ENCODE results near the gene TMEM120B. TPM values are rescaled to one million over a fixed set of nuclear protein-coding genes. Genes with fewer than 3 reads are reported as not detected.

TMEM120B gene
- total and polyA plus RNA-seq, 5 experiments from 2014 or later = 2.1 to 14.4 (median 2.5) TPM

GRCh38 chr12:121802843-121803698 lies 90.5 kb downstream of the TMEM120B start:
- no peaks in the 10 kb centered on the region for H3K27me3 Mint-ChIP-seq
- H3K4me1 Mint-ChIP-seq = peaks cover 34 to 43% (median 37%) of the 10 kb centered on the region in 4 donors
- POLR2A ChIA-PET = interaction anchor here (0.6 to 37.3 kb wide), 17 partner anchors 2 to 423 kb away, joined by 3 to 2517 read pairs (median 7); partner anchors contain the start of genes PSMD9, RHOF, SETD1B and TMEM120B

GRCh38 chr12:121803861-121804416 lies 91.4 kb downstream of the TMEM120B start, which contains the start of gene SETD1B:
TSS of gene SETD1B (plus strand) at chr12:121804009. CDS start at chr12:121804738, 729 bp downstream.
- Mint-ChIP-seq H3K36me3 (peaks cover 4 to 31% (median 5%) of the 10 kb centered on the region in 3 donors), H3K4me1 (peaks cover 25 to 42% (median 35%) of the 10 kb centered on the region in 4 donors), H3K27ac (peak within 1 kb of the TSS; percentile 99 to 100 (median 99)), H3K9me3 (peaks cover 0 to 2% (median 0%) of the 10 kb centered on the region in 9 donors), H3K27me3 (no peaks in the 10 kb centered on the region), H3K4me3 (peak within 1 kb of the TSS; percentile 92 to 100 (median 99))
- POLR2A ChIA-PET = interaction anchor here (0.6 to 37.3 kb wide), 12 partner anchors 1 to 675 kb away, joined by 3 to 2517 read pairs (median 4); partner anchors contain the start of genes MLXIP, PSMD9, RHOF and SETD1B
- ATAC-seq (peak in 1 of 2 donors; percentile 4), DNase-seq (peak; percentile 37 to 74 (median 56))

More at GRCh38 chr12:121802843-121803698, 90.5 kb downstream of the TMEM120B start:
- Mint-ChIP-seq H3K36me3 (peaks cover 5 to 30% (median 6%) of the 10 kb centered on the region in 3 donors), H3K9me3 (peaks cover 0 to 2% (median 0%) of the 10 kb centered on the region in 9 donors), H3K4me3 (peak overlapping the region; percentile 90 to 100 (median 96)), H3K27ac (peak overlapping the region; percentile 99 to 100 (median 99))
- DNase-seq (peak; percentile 79 to 96 (median 90)), ATAC-seq (peak; percentile 51 to 55)

- peak overlapping the region; percentile 89 to 100 (median 98) for H3K27ac Mint-ChIP-seq
- peaks cover 0 to 2% (median 0%) of the 10 kb centered on the region in 9 donors for H3K9me3 Mint-ChIP-seq
- peak overlapping the region; percentile 92 to 100 (median 97) for H3K4me3 Mint-ChIP-seq
- no peaks in the 10 kb centered on the region for H3K27me3 Mint-ChIP-seq
- ATAC-seq (peak; percentile 6 to 7), DNase-seq (peak; percentile 54 to 82 (median 66))
- H3K36me3 Mint-ChIP-seq = peaks cover 5 to 31% (median 10%) of the 10 kb centered on the region in 3 donors
- H3K4me1 Mint-ChIP-seq = peaks cover 21 to 41% (median 36%) of the 10 kb centered on the region in 4 donors
- POLR2A ChIA-PET = interaction anchor here (0.6 to 37.3 kb wide), 13 partner anchors 0 to 676 kb away, joined by 3 to 2517 read pairs (median 3); partner anchors contain the start of genes MLXIP, PSMD9, RHOF and SETD1B
Measured at GRCh38 chr12:121804417-121805111, 92.0 kb downstream of the TMEM120B start.

GRCh38 chr12:121805171-121806008 lies 92.8 kb downstream of the TMEM120B start:
- H3K36me3 Mint-ChIP-seq = peaks cover 5 to 35% (median 12%) of the 10 kb centered on the region in 3 donors
- DNase-seq (peak in 2 of 10 donors; percentile 35 to 47), ATAC-seq (no peak)
- H3K4me1 Mint-ChIP-seq = peaks cover 21 to 46% (median 41%) of the 10 kb centered on the region in 4 donors
- H3K27ac Mint-ChIP-seq = peak overlapping the region; percentile 89 to 100 (median 98)
- peak overlapping the region; percentile 92 to 100 (median 98) for H3K4me3 Mint-ChIP-seq
- peaks cover 0 to 2% (median 0%) of the 10 kb centered on the region in 9 donors for H3K9me3 Mint-ChIP-seq
- POLR2A ChIA-PET = interaction anchor here (0.6 to 37.3 kb wide), 8 partner anchors 1 to 1313 kb away, joined by 3 to 2517 read pairs (median 6); partner anchors contain the start of genes PSMD9, RHOF and SETD1B
- no peaks in the 10 kb centered on the region for H3K27me3 Mint-ChIP-seq

GRCh38 chr12:121806009-121806545 lies 93.5 kb downstream of the TMEM120B start:
- Mint-ChIP-seq H3K4me1 (peaks cover 25 to 52% (median 47%) of the 10 kb centered on the region in 4 donors), H3K9me3 (peaks cover 0 to 2% (median 0%) of the 10 kb centered on the region in 9 donors), H3K27me3 (no peaks in the 10 kb centered on the region), H3K36me3 (peaks cover 5 to 40% (median 12%) of the 10 kb centered on the region in 3 donors), H3K4me3 (peak overlapping the region; percentile 92 to 100 (median 98)), H3K27ac (peak overlapping the region; percentile 89 to 100 (median 97))
- POLR2A ChIA-PET = interaction anchor here (0.6 to 37.3 kb wide), 10 partner anchors 9 to 175 kb away, joined by 3 to 2517 read pairs (median 6); partner anchors contain the start of genes PSMD9, RHOF and SETD1B
- peak; percentile 25 to 29 for ATAC-seq
- DNase-seq = peak in 7 of 10 donors; percentile 42 to 84 (median 68)

GRCh38 chr12:121806546-121807423 lies 94.2 kb downstream of the TMEM120B start:
- Mint-ChIP-seq H3K36me3 (peaks cover under 1 to 38% (median 12%) of the 10 kb centered on the region in 3 donors), H3K4me1 (peaks cover 21 to 59% (median 54%) of the 10 kb centered on the region in 4 donors), H3K27ac (peak overlapping the region; percentile 89 to 100 (median 97)), H3K9me3 (no peaks in the 10 kb centered on the region), H3K27me3 (no peaks in the 10 kb centered on the region), H3K4me3 (peak overlapping the region; percentile 92 to 100 (median 98))
- POLR2A ChIA-PET = interaction anchor here (0.5 to 37.3 kb wide), 16 partner anchors 8 to 1651 kb away, joined by 3 to 2517 read pairs (median 5); partner anchors contain the start of genes PSMD9, RHOF, SETD1B and SNRNP35
- DNase-seq = no peak
- no peak for ATAC-seq

- peaks cover 0 to 35% (median 12%) of the 10 kb centered on the region in 3 donors for H3K36me3 Mint-ChIP-seq
- H3K9me3 Mint-ChIP-seq = no peaks in the 10 kb centered on the region
- peak overlapping the region; percentile 55 to 100 (median 92) for H3K27ac Mint-ChIP-seq
- POLR2A ChIA-PET = interaction anchor here (0.6 to 37.3 kb wide), 5 partner anchors 19 to 584 kb away, joined by 3 to 2517 read pairs (median 3); partner anchors contain the start of genes RHOF and SETD1B
- peak overlapping the region; percentile 92 to 100 (median 98) for H3K4me3 Mint-ChIP-seq
- DNase-seq = no peak
- H3K4me1 Mint-ChIP-seq = peaks cover 19 to 63% (median 58%) of the 10 kb centered on the region in 4 donors
- ATAC-seq = no peak
- H3K27me3 Mint-ChIP-seq = no peaks in the 10 kb centered on the region
Measured at GRCh38 chr12:121807642-121808347, 95.2 kb downstream of the TMEM120B start.

GRCh38 chr12:121808623-121809022 lies 96.1 kb downstream of the TMEM120B start:
- ATAC-seq (no peak), DNase-seq (no peak)
- H3K27ac Mint-ChIP-seq = peak overlapping the region in 9 of 10 donors; percentile 41 to 88 (median 79)
- H3K4me1 Mint-ChIP-seq = peaks cover 21 to 67% (median 66%) of the 10 kb centered on the region in 4 donors
- H3K36me3 Mint-ChIP-seq = peaks cover 0 to 42% (median 12%) of the 10 kb centered on the region in 3 donors
- peak overlapping the region; percentile 33 to 100 (median 52) for H3K4me3 Mint-ChIP-seq
- no peaks in the 10 kb centered on the region for H3K27me3 Mint-ChIP-seq
- no peaks in the 10 kb centered on the region for H3K9me3 Mint-ChIP-seq
- POLR2A ChIA-PET = interaction anchor here (1.2 to 37.3 kb wide), 2 partner anchors 20 to 28 kb away, joined by 3 to 2517 read pairs; partner anchors contain the start of genes RHOF and SETD1B

GRCh38 chr12:121809712-121810116 lies 97.2 kb downstream of the TMEM120B start:
- H3K36me3 Mint-ChIP-seq = peaks cover 0 to 47% (median 12%) of the 10 kb centered on the region in 3 donors
- H3K4me1 Mint-ChIP-seq = peaks cover 22 to 71% (median 70%) of the 10 kb centered on the region in 4 donors
- ATAC-seq = no peak
- no peak for DNase-seq
- peak overlapping the region in 7 of 10 donors; percentile 9 to 76 (median 50) for H3K4me3 Mint-ChIP-seq
- H3K27me3 Mint-ChIP-seq = no peaks in the 10 kb centered on the region
- no peaks in the 10 kb centered on the region for H3K9me3 Mint-ChIP-seq
- POLR2A ChIA-PET = interaction anchor here (37.3 kb wide), 1 partner anchor 21 kb away, joined by 2517 read pairs; the partner anchor contains the start of genes RHOF and SETD1B
- H3K27ac Mint-ChIP-seq = peak overlapping the region in 8 of 10 donors; percentile 41 to 88 (median 79)
